Activated naive CD8-positive, alpha-beta T cell treated with anti-CD3 and anti-CD28 coated beads for 36 hours (primary cell): ENCODE data around the gene EML6. TPM values are rescaled to one million over a fixed set of nuclear protein-coding genes. Genes with fewer than 3 reads are reported as not detected.

ENCODE experiments used
- DNase-seq: peaks from one replicate; pipeline ENCODE4 v3.0.0; 2021
- H3K27ac Mint-ChIP-seq: one replicate; pipeline ENCODE4 v1.8.0; 2022; ENCODE audit warnings: mild to moderate bottlenecking, moderate library complexity, mixed read lengths
- H3K27me3 Mint-ChIP-seq: one replicate; pipeline ENCODE4 v1.8.0; 2022; ENCODE audit warnings: mild to moderate bottlenecking, mixed read lengths
- H3K36me3 Mint-ChIP-seq: one replicate; pipeline ENCODE4 v1.8.0; 2021; ENCODE audit warnings: mild to moderate bottlenecking, mixed read lengths
- H3K4me1 Mint-ChIP-seq: one replicate; pipeline ENCODE4 v1.8.0; 2021; ENCODE audit warnings: mixed read lengths
- H3K4me3 Mint-ChIP-seq: one replicate; pipeline ENCODE4 v1.8.0; 2022; ENCODE audit warnings: mild to moderate bottlenecking, moderate library complexity, mixed read lengths
- H3K9me3 Mint-ChIP-seq: one replicate; pipeline ENCODE4 v1.8.0; 2022; ENCODE audit warnings: mixed read lengths
- total RNA-seq, 2 experiments: library from RNA; stranded (reverse); gene quantifications; one replicate each; pipeline ENCODE4 v1.2.3, GENCODE V29; 2021

EML6 gene
- total RNA-seq, 2 experiments from 2014 or later: 0.54 to 1.3 TPM

DNA sequence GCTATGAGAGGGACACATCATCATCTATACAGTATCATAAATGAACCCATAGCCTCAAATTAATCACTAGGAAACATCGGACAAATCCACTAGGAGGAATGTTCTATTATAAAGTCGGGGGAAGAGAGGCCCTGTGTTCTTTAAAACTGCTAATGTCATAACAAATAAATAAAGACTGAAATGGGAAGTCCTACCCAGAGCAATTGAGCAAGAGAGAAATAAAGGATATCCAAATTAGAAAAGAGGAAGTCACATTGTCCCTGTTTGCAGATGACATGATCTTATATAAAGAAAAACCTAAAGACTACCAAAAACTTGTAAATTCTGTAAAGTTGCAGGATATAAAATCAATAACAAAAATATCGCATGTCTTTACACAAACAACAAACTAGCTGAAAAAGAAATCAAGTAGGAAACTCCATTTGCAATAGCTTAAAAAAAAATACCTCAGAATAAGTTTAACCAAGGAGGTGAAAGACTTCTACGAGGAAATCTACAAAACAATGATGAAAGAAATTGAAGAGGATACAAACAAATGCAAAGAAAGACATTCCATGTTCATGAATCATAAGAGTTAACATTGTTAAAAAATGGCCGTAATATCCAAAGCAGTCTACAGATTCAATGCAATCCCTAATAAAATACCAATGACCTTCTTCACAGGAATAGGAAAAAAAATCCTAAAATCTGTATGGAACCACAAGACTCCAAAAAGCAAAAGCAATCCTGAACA is 296.2 kb downstream of the EML6 start:
- peaks cover 12% of the 10 kb centered on the region for H3K4me1 Mint-ChIP-seq
- peaks cover 7% of the 10 kb centered on the region for H3K9me3 Mint-ChIP-seq
- H3K36me3 Mint-ChIP-seq: peaks cover 31% of the 10 kb centered on the region
- no peak overlapping the region for H3K27ac Mint-ChIP-seq
- H3K27me3 Mint-ChIP-seq: no peaks in the 10 kb centered on the region
- H3K4me3 Mint-ChIP-seq: no peak overlapping the region
- no peak for DNase-seq
